Stimulated activated naive B cell treated with anti-CD40 and anti-IgM and Interleukin-4, amounts not matched to agents 10 μg/mL and 1 μg/mL and 100 μg/mL, for 72 hours (primary cell): Measurements from ENCODE around the gene APOF.
A peak's percentile ranks its signal among the peaks of the same experiment; 100 is the strongest.
"Not testable (repeated sequence)": the region's sequence is repeated elsewhere in the genome, so short reads cannot be mapped to it uniquely, and the experiment has no call there.

Experiments used
- ATAC-seq, 2 donors: fragments of 150-1000 bp; cut with Tn5 transposase; replicated peaks; 2 replicates each; pipeline ENCODE4 v1.10.0; 2021; ENCODE audit warnings: moderate library complexity in 1 of 2
- DNase-seq: peaks from one replicate; pipeline ENCODE4 v3.0.0; 2021
- H3K27ac Mint-ChIP-seq: one replicate; pipeline ENCODE4 v1.8.0; 2022; ENCODE audit warnings: mild to moderate bottlenecking, mixed read lengths
- H3K27me3 Mint-ChIP-seq, 2 donors: one replicate each; pipeline ENCODE4 v1.8.0; 2022; ENCODE audit warnings: mixed read lengths in 2 of 2
- H3K36me3 Mint-ChIP-seq, 2 donors: one replicate each; pipeline ENCODE4 v1.8.0; 2022; ENCODE audit warnings: mixed read lengths in 2 of 2, mild to moderate bottlenecking in 1 of 2
- H3K4me1 Mint-ChIP-seq, 2 donors: one replicate each; pipeline ENCODE4 v1.8.0; 2022; ENCODE audit warnings: mixed read lengths in 2 of 2, mild to moderate bottlenecking in 1 of 2
- H3K4me3 Mint-ChIP-seq, 2 donors: one replicate each; pipeline ENCODE4 v1.8.0; 2022; ENCODE audit warnings: mild to moderate bottlenecking in 2 of 2, mixed read lengths in 2 of 2, moderate library complexity in 1 of 2
- H3K9me3 Mint-ChIP-seq, 2 donors: one replicate each; pipeline ENCODE4 v1.8.0; 2022; ENCODE audit warnings: mixed read lengths in 2 of 2, mild to moderate bottlenecking in 1 of 2

APOF gene

DNA sequence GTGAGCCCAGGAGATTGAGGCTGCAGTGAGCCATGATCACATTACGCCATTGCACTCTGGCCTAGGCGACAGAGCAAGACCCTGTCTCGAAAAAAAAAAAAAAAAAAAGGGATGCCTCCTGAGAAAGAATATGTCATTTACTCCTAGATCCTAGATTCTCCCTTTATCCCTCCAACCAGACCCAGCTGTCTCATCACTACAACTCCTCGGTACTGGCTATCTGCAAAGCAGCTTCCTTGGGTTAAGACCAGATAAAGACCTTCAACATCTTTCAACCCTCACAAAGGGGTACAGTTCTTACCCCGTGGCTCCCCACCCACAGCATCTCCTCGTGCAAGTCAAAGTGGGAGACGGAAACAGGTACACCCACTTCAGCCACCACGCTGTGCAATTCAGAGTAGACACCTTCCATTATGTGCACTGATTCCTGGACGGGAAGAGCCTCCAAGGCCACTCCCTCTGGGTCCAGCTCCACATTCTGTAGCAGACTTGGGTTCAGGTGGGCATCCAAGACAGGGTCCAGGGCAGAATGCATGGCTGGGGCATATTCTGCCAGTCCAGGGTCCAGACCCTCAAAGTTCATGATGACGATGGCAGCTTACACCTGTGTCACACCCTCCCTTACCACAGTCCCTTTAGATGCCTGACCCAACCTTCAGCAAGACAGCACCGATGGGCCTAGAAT is 30.0 kb downstream of the APOF start:
- Mint-ChIP-seq H3K9me3 (no peaks in the 10 kb centered on the region), H3K36me3 (peaks cover 8 to 12% of the 10 kb centered on the region in 2 donors), H3K4me3 (peak overlapping the region; percentile 96), H3K27ac (peak overlapping the region; percentile 100), H3K27me3 (no peaks in the 10 kb centered on the region), H3K4me1 (peaks cover 18 to 43% of the 10 kb centered on the region in 2 donors)
- no peak for DNase-seq
- ATAC-seq = no peak

DNA sequence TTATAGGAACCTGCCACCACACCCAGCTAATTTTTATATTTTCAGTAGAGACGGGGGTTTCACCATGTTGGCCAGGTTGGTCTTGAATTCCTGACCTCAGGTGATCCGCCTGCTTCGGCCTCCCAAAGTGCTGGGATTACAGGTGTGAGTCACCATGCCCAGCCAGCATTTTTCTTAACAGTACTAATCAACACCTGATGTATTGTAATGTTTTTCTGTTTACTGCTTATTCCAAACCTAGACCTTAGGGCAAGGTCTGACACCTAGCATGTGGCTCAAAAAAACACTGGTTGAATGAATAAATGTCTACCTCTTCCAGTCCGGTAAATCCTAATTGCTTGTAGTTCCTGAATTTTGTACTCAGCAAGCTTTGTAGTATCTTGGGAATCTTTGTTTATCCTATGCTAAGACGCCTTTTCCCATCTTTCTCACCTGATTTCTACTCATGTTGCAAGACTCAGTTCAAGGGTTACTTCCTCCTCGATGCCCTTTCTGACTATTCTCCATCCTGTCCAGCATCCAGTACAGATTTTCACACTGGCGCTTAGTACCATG is 31.6 kb downstream of the APOF start:
- H3K27ac Mint-ChIP-seq = no peak overlapping the region
- H3K4me1 Mint-ChIP-seq = peaks cover 17 to 36% of the 10 kb centered on the region in 2 donors
- H3K9me3 Mint-ChIP-seq = no peaks in the 10 kb centered on the region
- no peaks in the 10 kb centered on the region for H3K27me3 Mint-ChIP-seq
- DNase-seq (no peak), ATAC-seq (no peak)
- peaks cover 20 to 25% of the 10 kb centered on the region in 2 donors for H3K36me3 Mint-ChIP-seq
- H3K4me3 Mint-ChIP-seq = no peak overlapping the region

DNA sequence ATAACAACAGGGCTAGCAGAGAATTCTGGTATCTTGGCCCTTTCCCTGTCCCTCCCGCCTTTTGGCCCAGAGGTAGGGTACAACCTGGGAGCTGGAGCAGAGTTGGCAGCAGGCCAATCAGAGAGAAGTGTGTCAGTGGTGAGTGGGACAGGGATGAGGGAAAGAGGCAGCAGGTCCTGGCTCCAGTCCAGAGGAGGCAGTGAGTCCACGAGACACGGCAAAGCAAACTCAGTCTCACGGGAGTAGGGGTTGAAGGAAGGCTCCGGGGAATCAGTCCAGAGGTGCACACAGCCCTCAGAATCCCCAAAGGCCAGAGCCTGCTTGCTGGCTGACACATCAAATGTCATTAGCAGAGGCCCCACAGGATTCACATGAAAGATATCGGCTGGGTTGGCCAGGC is 36.1 kb downstream of the APOF start:
- H3K4me3 Mint-ChIP-seq = no peak overlapping the region
- ATAC-seq (peak; percentile 7 to 25), DNase-seq (no peak)
- H3K27ac Mint-ChIP-seq = peak overlapping the region; percentile 81
- peaks cover 41 to 47% of the 10 kb centered on the region in 2 donors for H3K36me3 Mint-ChIP-seq
- H3K4me1 Mint-ChIP-seq = peaks cover 10 to 12% of the 10 kb centered on the region in 2 donors
- H3K9me3 Mint-ChIP-seq = no peaks in the 10 kb centered on the region
- H3K27me3 Mint-ChIP-seq = no peaks in the 10 kb centered on the region

DNA sequence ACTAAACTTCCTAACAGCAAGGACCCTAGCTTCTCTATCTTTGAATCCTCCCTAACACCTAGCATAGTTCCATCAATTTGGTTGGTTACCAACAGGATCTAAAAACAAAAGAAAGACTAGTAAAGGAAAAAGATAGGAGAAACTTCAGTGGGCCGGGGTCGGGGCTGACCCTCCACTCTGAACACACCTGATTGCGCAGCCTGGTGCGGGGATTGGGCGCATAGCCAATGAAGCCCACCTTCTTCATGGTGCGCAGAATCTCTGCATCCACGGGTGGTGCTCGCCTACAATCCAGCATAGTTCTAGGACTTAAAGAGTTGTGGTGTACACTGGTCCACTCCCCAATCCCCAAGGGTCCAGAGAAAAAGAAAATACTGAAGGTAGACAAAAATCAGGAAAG is 36.5 kb downstream of the APOF start:
- no peaks in the 10 kb centered on the region for H3K9me3 Mint-ChIP-seq
- peaks cover 7 to 8% of the 10 kb centered on the region in 2 donors for H3K4me1 Mint-ChIP-seq
- H3K27ac Mint-ChIP-seq = peak overlapping the region; percentile 81
- ATAC-seq = no peak
- H3K36me3 Mint-ChIP-seq = peaks cover 38 to 44% of the 10 kb centered on the region in 2 donors
- H3K27me3 Mint-ChIP-seq = no peaks in the 10 kb centered on the region
- no peak for DNase-seq
- no peak overlapping the region for H3K4me3 Mint-ChIP-seq

DNA sequence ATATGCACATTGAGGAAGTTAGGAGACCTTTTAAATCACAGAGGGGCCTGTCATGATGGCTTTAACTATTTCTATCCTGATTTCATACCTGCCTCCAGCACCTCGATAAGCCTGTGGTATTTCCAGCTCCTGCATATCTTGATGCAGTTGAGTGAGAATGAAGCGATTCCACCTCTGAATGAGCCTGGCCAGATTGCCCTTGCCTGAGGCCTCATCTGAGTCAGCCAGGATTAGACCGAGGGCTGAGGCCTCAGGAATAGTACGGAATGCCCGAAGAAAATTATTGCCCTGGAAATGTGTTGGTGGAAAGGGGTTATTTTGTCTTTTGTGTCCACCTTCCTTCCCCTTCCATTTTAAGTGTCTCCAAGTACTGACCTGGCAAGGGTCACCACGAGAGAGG is 38.5 kb downstream of the APOF start:
- no peak overlapping the region for H3K4me3 Mint-ChIP-seq
- H3K36me3 Mint-ChIP-seq = peaks cover 43 to 51% of the 10 kb centered on the region in 2 donors
- no peak overlapping the region for H3K27ac Mint-ChIP-seq
- peaks cover 5 to 6% of the 10 kb centered on the region in 2 donors for H3K4me1 Mint-ChIP-seq
- no peak for DNase-seq
- no peaks in the 10 kb centered on the region for H3K27me3 Mint-ChIP-seq
- no peaks in the 10 kb centered on the region for H3K9me3 Mint-ChIP-seq
- ATAC-seq = no peak

DNA sequence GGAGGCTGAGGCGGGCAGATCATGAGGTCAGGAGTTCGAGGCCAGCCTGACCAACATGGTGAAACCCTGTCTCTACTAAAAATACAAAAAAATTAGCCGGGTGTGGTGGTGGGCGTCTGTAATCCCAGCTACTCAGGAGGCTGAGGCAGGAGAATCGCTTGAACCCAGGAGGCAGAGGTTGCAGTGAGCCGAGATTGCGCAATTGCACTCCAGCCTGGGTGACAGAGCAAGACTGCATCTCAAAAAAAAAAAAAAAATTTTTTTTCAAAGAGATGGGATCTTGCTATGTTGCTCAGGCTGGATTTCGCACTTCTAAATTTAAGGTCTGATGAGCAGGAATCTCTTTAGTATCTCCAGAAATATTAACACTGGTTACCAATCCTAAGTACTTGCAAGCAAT is 41.0 kb downstream of the APOF start:
- DNase-seq, H3K9me3 Mint-ChIP-seq, H3K4me1 Mint-ChIP-seq, H3K4me3 Mint-ChIP-seq, H3K27me3 Mint-ChIP-seq, ATAC-seq, H3K27ac Mint-ChIP-seq: not testable (repeated sequence)
- peaks cover 35 to 40% of the 10 kb centered on the region in 2 donors for H3K36me3 Mint-ChIP-seq

DNA sequence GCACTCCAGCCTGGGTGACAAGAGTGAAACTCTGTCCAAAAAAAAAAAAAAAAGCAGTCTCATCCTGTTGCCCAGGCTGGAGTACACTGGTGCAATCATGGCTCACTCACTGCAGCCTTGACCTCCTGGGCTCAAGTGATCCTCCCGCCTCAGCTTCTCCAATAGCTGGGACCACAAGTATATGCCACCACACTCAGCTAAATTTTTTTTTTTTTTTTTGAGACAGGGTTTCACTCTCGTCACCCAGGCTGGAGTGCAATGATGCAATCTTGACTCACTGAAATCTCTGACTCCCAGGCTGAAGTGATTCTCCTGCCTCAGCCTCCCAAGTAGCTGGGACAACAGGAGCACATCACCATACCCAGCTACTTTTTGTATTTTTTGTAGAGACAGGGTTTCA is 41.6 kb downstream of the APOF start:
- H3K36me3 Mint-ChIP-seq = peaks cover 31 to 35% of the 10 kb centered on the region in 2 donors
- H3K9me3 Mint-ChIP-seq = no peaks in the 10 kb centered on the region
- H3K27me3 Mint-ChIP-seq = no peaks in the 10 kb centered on the region
- no peak overlapping the region for H3K4me3 Mint-ChIP-seq
- DNase-seq (no peak), ATAC-seq (no peak)
- no peak overlapping the region for H3K27ac Mint-ChIP-seq
- peaks cover 3 to 4% of the 10 kb centered on the region in 2 donors for H3K4me1 Mint-ChIP-seq

DNA sequence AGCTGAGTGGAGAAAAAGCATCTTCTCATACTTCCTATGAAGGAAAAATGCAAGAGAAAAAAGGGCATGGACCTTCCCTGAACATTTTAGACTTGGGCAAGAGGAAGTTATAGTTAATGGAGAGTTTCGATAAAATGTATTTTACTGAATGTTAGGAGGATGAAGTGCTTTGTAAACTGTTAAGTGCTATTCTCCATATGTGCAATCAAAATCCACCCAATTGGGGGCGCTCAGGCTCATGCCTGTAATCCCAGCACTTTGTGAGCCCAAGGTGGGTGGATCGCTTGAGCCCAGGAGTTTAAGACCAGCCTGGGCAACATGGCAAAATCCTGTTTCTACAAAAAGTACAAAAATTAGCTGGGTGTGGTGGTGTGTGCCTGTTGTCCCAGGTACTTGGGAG is 45.0 kb downstream of the APOF start:
- H3K4me1 Mint-ChIP-seq = peaks cover 6 to 25% of the 10 kb centered on the region in 2 donors
- no peak for ATAC-seq
- H3K27ac Mint-ChIP-seq = no peak overlapping the region
- H3K27me3 Mint-ChIP-seq = no peaks in the 10 kb centered on the region
- DNase-seq = no peak
- H3K9me3 Mint-ChIP-seq = no peaks in the 10 kb centered on the region
- peaks cover 15 to 16% of the 10 kb centered on the region in 2 donors for H3K36me3 Mint-ChIP-seq
- H3K4me3 Mint-ChIP-seq = no peak overlapping the region

DNA sequence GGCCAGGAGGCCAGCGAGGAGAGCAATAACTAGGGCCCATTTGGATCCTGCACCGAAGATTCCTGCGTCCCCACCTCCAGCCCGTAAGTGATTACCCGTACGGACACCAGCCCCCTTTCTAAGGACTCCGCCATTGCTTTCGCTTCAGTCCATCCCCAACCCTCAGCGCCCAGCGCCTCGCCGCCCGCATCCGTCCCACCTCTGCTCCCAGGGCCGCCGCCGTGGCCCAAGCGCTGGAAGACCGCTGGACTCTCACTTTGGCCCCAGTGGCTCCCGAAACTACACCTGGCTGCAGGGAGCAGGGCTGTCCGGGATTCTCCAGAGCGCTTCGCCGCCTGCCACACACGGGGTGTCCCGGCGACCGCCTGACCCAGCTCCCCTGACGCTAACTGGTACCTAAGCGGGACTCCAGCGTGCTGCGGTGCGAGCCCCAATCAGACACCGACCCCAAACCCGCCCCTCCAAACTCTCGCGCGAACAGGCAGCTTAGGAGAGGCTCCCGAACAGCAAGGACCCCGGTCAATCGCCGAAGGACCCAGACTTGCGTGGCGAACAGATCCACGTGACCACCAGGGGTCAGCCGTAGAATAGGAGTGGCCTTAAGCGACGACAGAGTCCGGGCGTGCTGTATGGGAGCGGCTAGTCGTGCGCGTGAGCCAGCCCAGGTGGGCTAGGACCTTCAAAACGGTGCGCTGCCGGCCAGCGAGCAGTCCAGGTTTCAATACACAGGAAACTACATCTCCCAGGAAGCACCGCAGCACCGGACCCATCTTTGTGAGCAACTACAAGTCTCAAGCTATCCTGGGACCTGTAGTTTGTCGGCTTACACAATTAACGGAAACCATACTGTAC is 46.8 kb downstream of the APOF start, which contains the start of gene CNPY2:
Gene CNPY2, minus strand, starts transcription at position 367 of the 852 bp plus-strand sequence. CDS start 771 bp downstream, outside the sequence.
- H3K36me3 Mint-ChIP-seq = peaks cover 20 to 22% of the 10 kb centered on the region in 2 donors
- no peaks in the 10 kb centered on the region for H3K9me3 Mint-ChIP-seq
- H3K4me1 Mint-ChIP-seq = peaks cover 6 to 25% of the 10 kb centered on the region in 2 donors
- no peaks in the 10 kb centered on the region for H3K27me3 Mint-ChIP-seq
- ATAC-seq (peak; percentile 91 to 92), DNase-seq (peak; percentile 96)
- peak within 1 kb of the TSS; percentile 100 for H3K27ac Mint-ChIP-seq
- peak within 1 kb of the TSS; percentile 99 to 100 for H3K4me3 Mint-ChIP-seq

DNA sequence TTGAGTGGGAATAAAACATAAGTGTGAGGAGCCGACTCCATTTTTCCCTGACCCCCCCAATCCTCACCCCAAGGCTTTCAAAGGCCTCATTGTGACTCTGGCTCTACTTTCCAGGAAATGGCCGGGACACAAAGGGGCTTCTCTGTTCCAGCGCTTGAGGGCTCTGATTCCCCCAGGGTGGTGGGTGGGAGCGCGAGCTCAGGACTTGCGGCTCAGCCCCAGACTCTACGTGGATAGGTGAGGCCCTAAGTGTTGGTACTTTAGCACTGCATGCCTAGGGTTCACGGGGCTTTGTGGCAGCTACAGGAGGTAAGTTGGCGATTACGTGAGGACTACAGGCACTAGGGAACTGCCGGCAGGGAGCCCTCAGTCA is 47.4 kb downstream of the APOF start:
- no peaks in the 10 kb centered on the region for H3K9me3 Mint-ChIP-seq
- peak overlapping the region; percentile 99 to 100 for H3K4me3 Mint-ChIP-seq
- H3K4me1 Mint-ChIP-seq = peaks cover 6 to 25% of the 10 kb centered on the region in 2 donors
- H3K27ac Mint-ChIP-seq = peak overlapping the region; percentile 100
- no peak for DNase-seq
- peaks cover 20 to 26% of the 10 kb centered on the region in 2 donors for H3K36me3 Mint-ChIP-seq
- H3K27me3 Mint-ChIP-seq = no peaks in the 10 kb centered on the region
- ATAC-seq = peak; percentile 1 to 5

DNA sequence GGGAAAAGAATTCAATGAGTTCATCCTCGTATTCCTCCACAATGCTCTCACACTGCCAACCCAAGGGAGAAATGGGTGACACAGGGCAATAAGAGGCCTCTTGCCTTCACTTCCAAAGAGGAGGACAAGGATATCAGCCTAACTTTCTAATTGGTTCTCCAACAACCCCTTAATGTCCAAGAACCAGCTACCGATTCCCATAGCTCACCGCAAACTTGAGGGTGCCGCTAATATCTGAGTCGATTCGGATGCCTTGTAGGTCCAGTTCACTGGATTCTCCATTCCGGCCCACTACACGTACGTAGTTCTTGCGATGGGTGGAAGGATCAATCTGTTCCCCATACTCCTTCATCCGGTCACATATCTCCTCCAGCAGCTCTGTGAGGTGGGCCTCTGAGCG is 51.7 kb downstream of the APOF start:
- Mint-ChIP-seq H3K36me3 (peaks cover 15 to 24% of the 10 kb centered on the region in 2 donors), H3K4me1 (peaks cover 2 to 21% of the 10 kb centered on the region in 2 donors), H3K4me3 (no peak overlapping the region), H3K27ac (peak overlapping the region; percentile 47), H3K9me3 (no peaks in the 10 kb centered on the region), H3K27me3 (no peaks in the 10 kb centered on the region)
- no peak for DNase-seq
- ATAC-seq = no peak
